Tibial nerve (tissue), 4 donors: Measurements from ENCODE around the gene ASCC1. TPM values are rescaled to one million over a fixed set of nuclear protein-coding genes. Genes with fewer than 3 reads are reported as not detected.
A peak's percentile ranks its signal among the peaks of the same experiment; 100 is the strongest.
"Not testable (repeated sequence)": the region's sequence is repeated elsewhere in the genome, so short reads cannot be mapped to it uniquely, and the experiment has no call there.

Experiments
- DNase-seq, 2 donors: peaks; one replicate each; pipeline ENCODE4 v3.0.0-alpha.2; 2019; ENCODE audit warnings: low spot score in 2 of 2
- H3K27ac ChIP-seq, 4 donors: fragments of 200-600 bp; sonication (generic) in 3 of 4; one replicate each; pipeline ENCODE4 v1.5.1; 2017 to 2019; ENCODE audit warnings: mild to moderate bottlenecking in 1 of 4
- H3K27me3 ChIP-seq, 2 donors: fragments of 200-600 bp; sonication (generic) in 1 of 2; one replicate each; pipeline versions ENCODE4 v1.5.1 to v1.6.0; 2017 to 2019
- H3K36me3 ChIP-seq, 3 donors: fragments of 200-600 bp; sonication (generic); one replicate each; pipeline ENCODE4 v1.5.1; 2018 to 2019
- H3K4me1 ChIP-seq, 4 donors: fragments of 200-600 bp; sonication (generic) in 3 of 4; one replicate each; pipeline ENCODE4 v1.5.1; 2017 to 2019
- H3K4me3 ChIP-seq, 4 donors: fragments of 200-600 bp; sonication (generic) in 3 of 4; one replicate each; pipeline ENCODE4 v1.5.1; 2017 to 2019; ENCODE audit warnings: mild to moderate bottlenecking in 1 of 4, moderate library complexity in 1 of 4
- H3K9me3 ChIP-seq, 4 donors: fragments of 200-600 bp; sonication (generic) in 3 of 4; one replicate each; pipeline ENCODE4 v1.5.1; 2017 to 2019
- EP300 ChIP-seq, 2 donors: sonication (generic); formaldehyde crosslinking; IDR thresholded peaks; one replicate each; pipeline ENCODE4 v1.6.1; 2017; ENCODE audit warnings: antibody characterized with exemption in 2 of 2, mild to moderate bottlenecking in 1 of 2
- POLR2A ChIP-seq, 2 donors: fragments of 450-650 bp; IDR thresholded peaks; one replicate each; pipeline ENCODE4 v1.6.1; 2017; ENCODE audit warnings: antibody characterized with exemption in 2 of 2, mild to moderate bottlenecking in 2 of 2, moderate library complexity in 2 of 2
- WGBS, 2 donors: methylation state at CpG; one replicate each; pipeline ENCODE4 v1.1.5; 2018; 5-methylcytosine and 5-hydroxymethylcytosine counted together
- total RNA-seq, 4 donors: library from RNA; depleted of rRNA; stranded (reverse); fragments of >200 nt; gene quantifications; one replicate each; pipeline ENCODE4 v1.1.0, GENCODE V29; 2016
- TF ChIP-seq, protein P1 (sequence below), 5 experiments: fragments of 200-600 bp in 3 of 5; fragments of 450-650 bp in 2 of 5; sonication (generic) in 3 of 5; IDR thresholded peaks; one replicate each; pipeline ENCODE4 v1.5.1; 2016 to 2019; ENCODE audit warnings: antibody characterized with exemption in 5 of 5, mild to moderate bottlenecking in 3 of 5, moderate library complexity in 2 of 5

Gene ASCC1
- total RNA-seq, 4 donors from 2014 or later = 34.2 to 85.7 (median 54.2) TPM

DNA sequence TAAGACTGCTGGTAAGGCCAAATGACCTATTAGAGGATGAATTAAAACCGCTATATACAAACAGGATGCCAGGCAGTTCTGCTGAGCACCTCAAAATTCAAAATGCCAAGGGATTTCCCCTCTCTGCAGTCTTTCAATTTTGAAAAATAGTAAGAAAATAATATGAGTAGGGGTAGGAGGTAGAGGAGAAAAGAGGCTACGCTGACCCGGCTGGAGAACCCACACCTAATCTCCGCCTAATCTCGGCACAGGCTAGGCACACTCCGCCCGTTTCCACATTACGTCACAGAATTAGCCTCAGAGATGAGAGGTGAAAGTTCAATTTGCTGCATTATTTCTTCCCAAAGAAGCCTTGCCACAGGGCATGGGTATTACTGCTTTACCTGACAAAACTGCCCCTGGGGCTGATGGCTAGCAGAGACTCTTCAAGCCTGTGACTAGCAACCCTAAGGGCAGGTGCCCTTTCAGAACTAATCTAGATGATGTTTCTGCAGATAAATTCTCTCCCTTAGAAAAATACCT lies 106.4 kb downstream of the ASCC1 start:
- peaks cover 0 to 15% (median 7%) of the 10 kb centered on the region in 4 donors for H3K4me1 ChIP-seq
- WGBS, 2 donors = 90 to 93% methylated on average over 8 of the region's 8 CpGs
- no peak overlapping the region for H3K4me3 ChIP-seq
- no peak overlapping the region for H3K27ac ChIP-seq
- H3K36me3 ChIP-seq = no peaks in the 10 kb centered on the region
- TF ChIP-seq POLR2A (IDR thresholded peaks at IDR 0.05) = no peak
- TF ChIP-seq, protein P1, sequence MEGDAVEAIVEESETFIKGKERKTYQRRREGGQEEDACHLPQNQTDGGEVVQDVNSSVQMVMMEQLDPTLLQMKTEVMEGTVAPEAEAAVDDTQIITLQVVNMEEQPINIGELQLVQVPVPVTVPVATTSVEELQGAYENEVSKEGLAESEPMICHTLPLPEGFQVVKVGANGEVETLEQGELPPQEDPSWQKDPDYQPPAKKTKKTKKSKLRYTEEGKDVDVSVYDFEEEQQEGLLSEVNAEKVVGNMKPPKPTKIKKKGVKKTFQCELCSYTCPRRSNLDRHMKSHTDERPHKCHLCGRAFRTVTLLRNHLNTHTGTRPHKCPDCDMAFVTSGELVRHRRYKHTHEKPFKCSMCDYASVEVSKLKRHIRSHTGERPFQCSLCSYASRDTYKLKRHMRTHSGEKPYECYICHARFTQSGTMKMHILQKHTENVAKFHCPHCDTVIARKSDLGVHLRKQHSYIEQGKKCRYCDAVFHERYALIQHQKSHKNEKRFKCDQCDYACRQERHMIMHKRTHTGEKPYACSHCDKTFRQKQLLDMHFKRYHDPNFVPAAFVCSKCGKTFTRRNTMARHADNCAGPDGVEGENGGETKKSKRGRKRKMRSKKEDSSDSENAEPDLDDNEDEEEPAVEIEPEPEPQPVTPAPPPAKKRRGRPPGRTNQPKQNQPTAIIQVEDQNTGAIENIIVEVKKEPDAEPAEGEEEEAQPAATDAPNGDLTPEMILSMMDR (IDR thresholded peaks at IDR 0.05) = no peak
- no peak for TF ChIP-seq EP300 (IDR thresholded peaks at IDR 0.05)
- H3K9me3 ChIP-seq = no peaks in the 10 kb centered on the region
- H3K27me3 ChIP-seq = no peaks in the 10 kb centered on the region
- no peak for DNase-seq

GRCh38 chr10:72108830-72109635 lies 107.0 kb downstream of the ASCC1 start:
- 21 to 35% methylated on average over 1 of the region's 1 CpG for whole genome bisulfite sequencing, 2 donors
- Histone ChIP-seq H3K4me3 (no peak overlapping the region), H3K4me1 (peaks cover 0 to 20% (median 10%) of the 10 kb centered on the region in 4 donors), H3K9me3 (no peaks in the 10 kb centered on the region), H3K27me3 (no peaks in the 10 kb centered on the region), H3K27ac (no peak overlapping the region), H3K36me3 (no peaks in the 10 kb centered on the region)
- no peak for DNase-seq
- TF ChIP-seq, protein P1 (IDR thresholded peaks at IDR 0.05) = no peak
- no peak for TF ChIP-seq POLR2A (IDR thresholded peaks at IDR 0.05)
- TF ChIP-seq EP300 (IDR thresholded peaks at IDR 0.05) = no peak

DNA sequence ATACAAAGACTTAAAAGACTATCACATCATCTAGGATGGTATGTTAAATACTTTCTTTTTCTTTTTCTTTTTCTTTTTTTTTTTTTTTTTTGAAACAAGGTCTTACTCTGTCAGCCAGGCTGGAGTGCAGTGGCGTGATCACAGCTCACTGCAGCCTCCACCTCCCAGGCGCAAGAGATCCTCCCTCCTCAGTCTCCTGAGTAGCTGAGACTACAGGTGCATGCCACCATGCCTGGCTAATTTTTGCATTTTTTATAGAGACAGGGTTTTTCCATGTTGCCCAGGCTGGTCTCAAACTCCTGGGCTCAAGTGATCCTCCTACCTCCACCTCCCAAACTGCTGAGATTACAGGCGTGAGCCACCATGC lies 108.1 kb downstream of the ASCC1 start:
- H3K36me3 ChIP-seq, H3K27me3 ChIP-seq, H3K9me3 ChIP-seq, DNase-seq, H3K4me3 ChIP-seq, H3K27ac ChIP-seq: not testable (repeated sequence)
- peaks cover 0 to 28% (median 12%) of the 10 kb centered on the region in 4 donors for H3K4me1 ChIP-seq
- 97 to 98% methylated on average over 3 of the region's 3 CpGs for WGBS, 2 donors

GRCh38 chr10:72107325-72108003 lies 108.6 kb downstream of the ASCC1 start:
- Histone ChIP-seq H3K4me1 (peaks cover 0 to 28% (median 12%) of the 10 kb centered on the region in 4 donors), H3K9me3 (no peaks in the 10 kb centered on the region), H3K36me3 (peaks cover 0 to 6% (median 0%) of the 10 kb centered on the region in 3 donors), H3K4me3 (no peak overlapping the region), H3K27ac (no peak overlapping the region), H3K27me3 (no peaks in the 10 kb centered on the region)
- WGBS, 2 donors = 54 to 56% methylated on average over 3 of the region's 3 CpGs
- TF ChIP-seq EP300 (IDR thresholded peaks at IDR 0.05) (no peak), POLR2A (IDR thresholded peaks at IDR 0.05) (no peak)
- TF ChIP-seq, protein P1 (IDR thresholded peaks at IDR 0.05) = no peak
- DNase-seq = no peak

GRCh38 chr10:72106896-72107295 lies 109.2 kb downstream of the ASCC1 start:
- TF ChIP-seq EP300 (IDR thresholded peaks at IDR 0.05) (no peak), POLR2A (IDR thresholded peaks at IDR 0.05) (no peak)
- Histone ChIP-seq H3K4me1 (peaks cover 0 to 28% (median 12%) of the 10 kb centered on the region in 4 donors), H3K4me3 (no peak overlapping the region), H3K27ac (peak overlapping the region in 1 of 4 donors; percentile 81), H3K27me3 (no peaks in the 10 kb centered on the region), H3K9me3 (no peaks in the 10 kb centered on the region), H3K36me3 (peaks cover 0 to 11% (median 0%) of the 10 kb centered on the region in 3 donors)
- no peak for DNase-seq
- 82 to 92% methylated on average over 2 of the region's 2 CpGs for WGBS, 2 donors
